ENCODE measurements around the gene VDAC1. TPM values are rescaled to one million over a fixed set of nuclear protein-coding genes. Genes with fewer than 3 reads are reported as not detected.

The VDAC1 gene
- total RNA-seq, 1 experiment from 2014 or later, result 395 TPM

- H3K9me3 ChIP-seq (ENCODE audit: control insufficient read depth, insufficient read depth, low read depth, low read length), result no peaks in the 10 kb centered on the region
- no peak overlapping the region for H3K27ac ChIP-seq (ENCODE audit: low read length)
- ATAC-seq, result no peak
- intact Hi-C loops (cut with micrococcal nuclease; ENCODE audit: unreplicated experiment), result no loop called here
- no peak for DNase-seq (ENCODE audit: low read depth, low spot score)
- in situ Hi-C loops (cut with HindIII; ENCODE audit: low pct_unique_long_range_greater_than_20kb, low sequenced_read_pairs), result no loop called here
- H3K4me3 ChIP-seq (ENCODE audit: low read depth in 2 of 2, low read length in 2 of 2), result no peak overlapping the region
- no peaks in the 10 kb centered on the region for H3K27me3 ChIP-seq (ENCODE audit: control insufficient read depth, insufficient read depth, low read length)
- no peak for TF ChIP-seq TCF7L2 (IDR thresholded peaks at IDR 0.05; ENCODE audit: low read depth, low read length)
- TF ChIP-seq SIN3A (IDR thresholded peaks at IDR 0.05; ENCODE audit: borderline replicate concordance, insufficient read depth, low read depth, low read length), result no peak
- ChIA-PET POLR2A (no interaction called here), CTCF (no interaction called here)
- H3K36me3 ChIP-seq (ENCODE audit: control insufficient read depth, insufficient read depth, low read length), result peaks cover 4% of the 10 kb centered on the region; the same call in 1 of the 2 replicates
- peaks cover under 1% of the 10 kb centered on the region; the same call in 1 of the 2 replicates for H3K4me1 ChIP-seq (ENCODE audit: control insufficient read depth, insufficient read depth, low read length)
- no TSS peak for BruUV-seq (replicated peaks)
Observed at GRCh38 chr5:133962131-133962530, 42.6 kb downstream of the VDAC1 start.

GRCh38 chr5:133959643-133960042 lies 45.1 kb downstream of the VDAC1 start:
- in situ Hi-C loops (cut with HindIII; ENCODE audit: low pct_unique_long_range_greater_than_20kb, low sequenced_read_pairs) (no loop called here), intact Hi-C loops (cut with micrococcal nuclease; ENCODE audit: unreplicated experiment) (no loop called here)
- no TSS peak for BruUV-seq (replicated peaks)
- ChIA-PET POLR2A (no interaction called here), CTCF (no interaction called here)
- no peaks in the 10 kb centered on the region for H3K4me1 ChIP-seq (ENCODE audit: control insufficient read depth, insufficient read depth, low read length)
- peaks cover 11% of the 10 kb centered on the region for H3K36me3 ChIP-seq (ENCODE audit: control insufficient read depth, insufficient read depth, low read length)
- no peak overlapping the region for H3K27ac ChIP-seq (ENCODE audit: low read length)
- ATAC-seq (no peak), DNase-seq (ENCODE audit: low read depth, low spot score) (no peak)
- H3K4me3 ChIP-seq (ENCODE audit: low read depth in 2 of 2, low read length in 2 of 2), result no peak overlapping the region
- H3K27me3 ChIP-seq (ENCODE audit: control insufficient read depth, insufficient read depth, low read length), result no peaks in the 10 kb centered on the region
- no peaks in the 10 kb centered on the region for H3K9me3 ChIP-seq (ENCODE audit: control insufficient read depth, insufficient read depth, low read depth, low read length)
- TF ChIP-seq SIN3A (IDR thresholded peaks at IDR 0.05; ENCODE audit: borderline replicate concordance, insufficient read depth, low read depth, low read length), result no peak

GRCh38 chr5:133957591-133957990 lies 47.2 kb downstream of the VDAC1 start:
- no TSS peak for BruUV-seq (replicated peaks)
- H3K27me3 ChIP-seq (ENCODE audit: control insufficient read depth, insufficient read depth, low read length), result no peaks in the 10 kb centered on the region
- no peaks in the 10 kb centered on the region for H3K9me3 ChIP-seq (ENCODE audit: control insufficient read depth, insufficient read depth, low read depth, low read length)
- ATAC-seq, result no peak
- in situ Hi-C loops (cut with HindIII; ENCODE audit: low pct_unique_long_range_greater_than_20kb, low sequenced_read_pairs) (no loop called here), intact Hi-C loops (cut with micrococcal nuclease; ENCODE audit: unreplicated experiment) (no loop called here)
- H3K36me3 ChIP-seq (ENCODE audit: control insufficient read depth, insufficient read depth, low read length), result peaks cover 11% of the 10 kb centered on the region
- no peak for DNase-seq (ENCODE audit: low read depth, low spot score)
- H3K4me1 ChIP-seq (ENCODE audit: control insufficient read depth, insufficient read depth, low read length), result no peaks in the 10 kb centered on the region
- POLR2A ChIA-PET, result no interaction called here
- H3K27ac ChIP-seq (ENCODE audit: low read length), result no peak overlapping the region
- no peak overlapping the region for H3K4me3 ChIP-seq (ENCODE audit: low read depth in 2 of 2, low read length in 2 of 2)
- CTCF ChIA-PET, result no interaction called here
- no peak for TF ChIP-seq POLR2AphosphoS5 (IDR thresholded peaks at IDR 0.05; ENCODE audit: low read depth, low read length)
- TF ChIP-seq TCF7L2 (IDR thresholded peaks at IDR 0.05; ENCODE audit: low read depth, low read length), result no peak
- TF ChIP-seq SIN3A (IDR thresholded peaks at IDR 0.05; ENCODE audit: borderline replicate concordance, insufficient read depth, low read depth, low read length), result no peak
- TF ChIP-seq, protein P1, sequence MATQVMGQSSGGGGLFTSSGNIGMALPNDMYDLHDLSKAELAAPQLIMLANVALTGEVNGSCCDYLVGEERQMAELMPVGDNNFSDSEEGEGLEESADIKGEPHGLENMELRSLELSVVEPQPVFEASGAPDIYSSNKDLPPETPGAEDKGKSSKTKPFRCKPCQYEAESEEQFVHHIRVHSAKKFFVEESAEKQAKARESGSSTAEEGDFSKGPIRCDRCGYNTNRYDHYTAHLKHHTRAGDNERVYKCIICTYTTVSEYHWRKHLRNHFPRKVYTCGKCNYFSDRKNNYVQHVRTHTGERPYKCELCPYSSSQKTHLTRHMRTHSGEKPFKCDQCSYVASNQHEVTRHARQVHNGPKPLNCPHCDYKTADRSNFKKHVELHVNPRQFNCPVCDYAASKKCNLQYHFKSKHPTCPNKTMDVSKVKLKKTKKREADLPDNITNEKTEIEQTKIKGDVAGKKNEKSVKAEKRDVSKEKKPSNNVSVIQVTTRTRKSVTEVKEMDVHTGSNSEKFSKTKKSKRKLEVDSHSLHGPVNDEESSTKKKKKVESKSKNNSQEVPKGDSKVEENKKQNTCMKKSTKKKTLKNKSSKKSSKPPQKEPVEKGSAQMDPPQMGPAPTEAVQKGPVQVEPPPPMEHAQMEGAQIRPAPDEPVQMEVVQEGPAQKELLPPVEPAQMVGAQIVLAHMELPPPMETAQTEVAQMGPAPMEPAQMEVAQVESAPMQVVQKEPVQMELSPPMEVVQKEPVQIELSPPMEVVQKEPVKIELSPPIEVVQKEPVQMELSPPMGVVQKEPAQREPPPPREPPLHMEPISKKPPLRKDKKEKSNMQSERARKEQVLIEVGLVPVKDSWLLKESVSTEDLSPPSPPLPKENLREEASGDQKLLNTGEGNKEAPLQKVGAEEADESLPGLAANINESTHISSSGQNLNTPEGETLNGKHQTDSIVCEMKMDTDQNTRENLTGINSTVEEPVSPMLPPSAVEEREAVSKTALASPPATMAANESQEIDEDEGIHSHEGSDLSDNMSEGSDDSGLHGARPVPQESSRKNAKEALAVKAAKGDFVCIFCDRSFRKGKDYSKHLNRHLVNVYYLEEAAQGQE (IDR thresholded peaks at IDR 0.05; ENCODE audit: insufficient read depth in 1 of 2, low read depth in 2 of 2, low read length in 1 of 2), result no peak

- Histone ChIP-seq H3K27me3 (ENCODE audit: control insufficient read depth, insufficient read depth, low read length) (no peaks in the 10 kb centered on the region), H3K9me3 (ENCODE audit: control insufficient read depth, insufficient read depth, low read depth, low read length) (no peaks in the 10 kb centered on the region), H3K36me3 (ENCODE audit: control insufficient read depth, insufficient read depth, low read length) (peaks cover 11% of the 10 kb centered on the region), H3K4me1 (ENCODE audit: control insufficient read depth, insufficient read depth, low read length) (no peaks in the 10 kb centered on the region), H3K27ac (ENCODE audit: low read length) (no peak overlapping the region), H3K4me3 (ENCODE audit: low read depth in 2 of 2, low read length in 2 of 2) (no peak overlapping the region)
- ATAC-seq (no peak), DNase-seq (ENCODE audit: low read depth, low spot score) (no peak)
- TF ChIP-seq, protein P1 (IDR thresholded peaks at IDR 0.05; ENCODE audit: insufficient read depth in 1 of 2, low read depth in 2 of 2, low read length in 1 of 2), result no peak
- TF ChIP-seq SIN3A (IDR thresholded peaks at IDR 0.05; ENCODE audit: borderline replicate concordance, insufficient read depth, low read depth, low read length) (no peak), POLR2AphosphoS5 (IDR thresholded peaks at IDR 0.05; ENCODE audit: low read depth, low read length) (no peak), TCF7L2 (IDR thresholded peaks at IDR 0.05; ENCODE audit: low read depth, low read length) (no peak)
- TF ChIP-seq, protein P2, sequence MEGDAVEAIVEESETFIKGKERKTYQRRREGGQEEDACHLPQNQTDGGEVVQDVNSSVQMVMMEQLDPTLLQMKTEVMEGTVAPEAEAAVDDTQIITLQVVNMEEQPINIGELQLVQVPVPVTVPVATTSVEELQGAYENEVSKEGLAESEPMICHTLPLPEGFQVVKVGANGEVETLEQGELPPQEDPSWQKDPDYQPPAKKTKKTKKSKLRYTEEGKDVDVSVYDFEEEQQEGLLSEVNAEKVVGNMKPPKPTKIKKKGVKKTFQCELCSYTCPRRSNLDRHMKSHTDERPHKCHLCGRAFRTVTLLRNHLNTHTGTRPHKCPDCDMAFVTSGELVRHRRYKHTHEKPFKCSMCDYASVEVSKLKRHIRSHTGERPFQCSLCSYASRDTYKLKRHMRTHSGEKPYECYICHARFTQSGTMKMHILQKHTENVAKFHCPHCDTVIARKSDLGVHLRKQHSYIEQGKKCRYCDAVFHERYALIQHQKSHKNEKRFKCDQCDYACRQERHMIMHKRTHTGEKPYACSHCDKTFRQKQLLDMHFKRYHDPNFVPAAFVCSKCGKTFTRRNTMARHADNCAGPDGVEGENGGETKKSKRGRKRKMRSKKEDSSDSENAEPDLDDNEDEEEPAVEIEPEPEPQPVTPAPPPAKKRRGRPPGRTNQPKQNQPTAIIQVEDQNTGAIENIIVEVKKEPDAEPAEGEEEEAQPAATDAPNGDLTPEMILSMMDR (IDR thresholded peaks at IDR 0.05), result no peak
- BruUV-seq (replicated peaks), result no TSS peak
- POLR2A ChIA-PET, result no interaction called here
- in situ Hi-C loops (cut with HindIII; ENCODE audit: low pct_unique_long_range_greater_than_20kb, low sequenced_read_pairs) (no loop called here), intact Hi-C loops (cut with micrococcal nuclease; ENCODE audit: unreplicated experiment) (no loop called here)
- CTCF ChIA-PET, result no interaction called here
Observed at GRCh38 chr5:133957080-133957479, 47.7 kb downstream of the VDAC1 start.
